GM19043 (cell line): Measurements from ENCODE around the gene ZNF138.
"Not testable (repeated sequence)": the region's sequence is repeated elsewhere in the genome, so short reads cannot be mapped to it uniquely, and the experiment has no call there.

Experiments used
- ATAC-seq: cut with Tn5 transposase; IDR thresholded peaks from one replicate; pipeline ENCODE4 v1.9.1; 2021; ENCODE audit warnings: low read depth; ENCODE audit not compliant: unreplicated experiment

Gene ZNF138

GRCh38 chr7:64838051-64838450 is 43.8 kb downstream of the ZNF138 start:
- ATAC-seq = not testable (repeated sequence)

- no peak for ATAC-seq
Observed at GRCh38 chr7:64838691-64839090, 44.5 kb downstream of the ZNF138 start.

GRCh38 chr7:64839910-64840309 is 45.7 kb downstream of the ZNF138 start:
- ATAC-seq = no peak

GRCh38 chr7:64849250-64849923 is 55.2 kb downstream of the ZNF138 start:
- no peak for ATAC-seq

GRCh38 chr7:64849924-64850499 is 55.8 kb downstream of the ZNF138 start:
- no peak for ATAC-seq

GRCh38 chr7:64853679-64854078 is 59.5 kb downstream of the ZNF138 start:
- no peak for ATAC-seq

GRCh38 chr7:64854969-64855368 is 60.7 kb downstream of the ZNF138 start:
- no peak for ATAC-seq

GRCh38 chr7:64863021-64863420 is 68.8 kb downstream of the ZNF138 start:
- no peak for ATAC-seq

- not testable (repeated sequence) for ATAC-seq
Observed at GRCh38 chr7:64863530-64863929, 69.3 kb downstream of the ZNF138 start.

- ATAC-seq = no peak
Observed at GRCh38 chr7:64863969-64864368, 69.7 kb downstream of the ZNF138 start.

GRCh38 chr7:64867863-64868440 is 73.7 kb downstream of the ZNF138 start:
- no peak for ATAC-seq

- ATAC-seq = no peak
Observed at GRCh38 chr7:64868499-64868898, 74.3 kb downstream of the ZNF138 start.

GRCh38 chr7:64869121-64869725 is 75.0 kb downstream of the ZNF138 start:
- ATAC-seq = no peak

- no peak for ATAC-seq
Observed at GRCh38 chr7:64869912-64870562, 75.8 kb downstream of the ZNF138 start.

- ATAC-seq = no peak
Observed at GRCh38 chr7:64870656-64871055, 76.4 kb downstream of the ZNF138 start.

GRCh38 chr7:64871761-64872160 is 77.5 kb downstream of the ZNF138 start:
- ATAC-seq = no peak

- no peak for ATAC-seq
Observed at GRCh38 chr7:64872351-64873154, 78.3 kb downstream of the ZNF138 start.

GRCh38 chr7:64873155-64873500 is 78.9 kb downstream of the ZNF138 start:
- ATAC-seq = no peak

- no peak for ATAC-seq
Observed at GRCh38 chr7:64873517-64873916, 79.3 kb downstream of the ZNF138 start.

- no peak for ATAC-seq
Observed at GRCh38 chr7:64874114-64874513, 79.9 kb downstream of the ZNF138 start.
